ENCODE results near the gene TIAM1.

TIAM1 gene

DNA sequence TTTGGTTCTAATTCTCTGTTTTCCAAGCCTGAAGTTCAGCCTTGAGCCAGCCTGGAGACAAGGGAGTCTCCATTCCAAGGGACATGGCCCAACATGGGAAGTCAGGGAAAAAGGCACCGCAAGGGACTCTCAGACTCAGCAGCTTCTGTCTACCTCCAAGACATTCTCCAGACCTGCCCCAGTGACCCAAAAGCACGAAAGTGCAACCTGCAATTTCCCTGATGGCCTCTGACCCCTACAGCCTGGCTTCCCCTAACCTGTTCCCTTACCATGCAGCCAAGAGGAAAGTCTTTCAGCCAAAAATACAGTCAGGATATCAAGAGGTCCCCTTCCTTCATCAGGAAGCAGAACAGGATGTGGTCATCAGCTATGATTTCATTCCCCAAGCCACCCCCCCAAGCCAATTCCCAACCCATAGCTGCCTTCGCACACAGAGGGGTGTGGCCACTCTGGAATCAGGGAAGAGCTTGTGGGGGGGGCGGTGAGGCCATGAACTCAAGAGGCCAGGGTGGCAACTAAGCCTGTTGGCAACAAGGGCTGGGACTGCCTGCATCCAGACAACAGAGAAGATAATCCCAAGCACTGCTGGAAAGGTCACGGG, 59.2 kb downstream of the TIAM1 start:
- DNase-seq = no peak

DNA sequence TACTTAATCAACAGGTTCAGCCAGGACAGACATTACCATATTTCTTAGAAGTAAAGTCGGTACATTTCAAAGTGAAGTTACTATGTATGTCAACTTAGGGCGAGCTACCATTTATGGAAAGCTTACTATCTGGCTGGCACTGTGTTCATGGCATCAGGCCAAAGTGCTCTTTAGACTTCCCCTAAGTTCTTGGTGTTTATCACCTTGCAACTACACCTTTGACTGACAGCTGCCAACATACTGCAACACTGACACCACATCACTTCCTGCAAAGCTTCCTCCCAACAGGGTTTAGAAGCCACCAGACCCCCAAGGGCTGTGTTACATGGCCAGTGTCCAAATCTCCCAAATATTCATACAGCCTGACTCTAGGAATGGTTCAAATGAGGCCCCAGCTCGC, 61.0 kb downstream of the TIAM1 start:
- peak; percentile 8 for DNase-seq

DNA sequence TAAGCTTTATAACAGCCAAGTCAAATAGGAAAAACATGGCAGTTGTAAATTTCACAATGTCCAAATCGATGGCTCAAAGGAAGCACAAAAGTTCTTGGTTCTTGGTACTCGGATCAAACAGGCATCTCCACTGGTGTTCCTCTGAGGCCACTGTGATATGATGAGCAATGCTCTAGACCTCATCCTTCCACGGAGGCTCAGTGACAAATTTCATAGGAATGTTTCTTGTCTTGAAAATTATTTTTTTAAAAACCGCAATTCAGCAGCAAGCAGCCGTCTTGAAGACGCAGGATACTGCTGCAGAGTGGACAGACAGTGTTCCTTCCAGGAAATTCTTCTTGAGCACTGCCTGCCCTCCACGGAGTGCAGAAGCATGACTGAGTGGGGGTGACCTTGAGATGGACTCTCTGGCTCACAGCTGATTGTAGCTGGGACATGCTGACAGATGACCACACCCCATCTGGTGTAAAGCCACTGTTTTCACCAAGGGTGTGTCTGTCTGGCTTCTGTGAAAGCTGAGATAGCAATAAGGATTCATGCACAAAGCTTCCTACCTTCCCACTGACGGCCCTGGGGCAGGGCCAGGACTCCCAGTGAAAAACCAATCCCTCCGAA, 61.9 kb downstream of the TIAM1 start:
- DNase-seq = no peak

DNA sequence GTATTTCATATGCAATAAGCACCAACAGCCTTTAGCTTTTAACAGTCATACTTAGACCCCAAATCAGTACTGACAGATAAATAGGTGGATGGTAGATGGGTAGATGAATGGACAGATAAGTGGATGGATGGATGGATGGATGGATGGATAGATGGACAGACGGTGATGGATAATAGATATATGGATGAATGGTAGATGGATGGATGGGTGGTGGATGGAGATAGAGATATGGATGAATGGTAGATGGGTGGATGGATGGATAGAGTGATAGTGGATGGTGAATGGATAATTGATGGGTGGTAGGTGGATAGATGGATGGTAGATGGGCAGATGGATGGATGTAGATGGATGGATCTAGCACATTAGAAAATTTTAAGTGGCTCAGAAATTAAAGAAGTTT, 62.5 kb downstream of the TIAM1 start:
- DNase-seq = no peak

DNA sequence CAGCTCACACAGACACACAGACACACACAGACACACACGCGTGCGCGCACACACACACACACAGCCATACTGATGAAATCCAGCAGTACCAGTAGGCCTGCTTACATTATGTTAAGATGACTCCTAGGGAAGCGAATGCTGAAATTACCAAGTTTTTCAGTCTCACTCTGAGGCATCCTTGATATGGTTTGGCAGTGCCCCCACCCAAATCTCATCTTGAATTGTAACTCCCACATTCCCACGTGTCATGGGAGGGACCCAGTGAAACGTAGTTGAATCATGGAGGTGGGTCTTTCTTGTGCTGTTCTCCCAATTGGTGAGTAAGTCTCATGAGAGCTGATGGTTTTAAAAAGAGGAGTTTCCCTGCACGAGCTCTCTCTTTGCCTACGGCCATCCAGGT, 64.1 kb downstream of the TIAM1 start:
- no peak for DNase-seq

DNA sequence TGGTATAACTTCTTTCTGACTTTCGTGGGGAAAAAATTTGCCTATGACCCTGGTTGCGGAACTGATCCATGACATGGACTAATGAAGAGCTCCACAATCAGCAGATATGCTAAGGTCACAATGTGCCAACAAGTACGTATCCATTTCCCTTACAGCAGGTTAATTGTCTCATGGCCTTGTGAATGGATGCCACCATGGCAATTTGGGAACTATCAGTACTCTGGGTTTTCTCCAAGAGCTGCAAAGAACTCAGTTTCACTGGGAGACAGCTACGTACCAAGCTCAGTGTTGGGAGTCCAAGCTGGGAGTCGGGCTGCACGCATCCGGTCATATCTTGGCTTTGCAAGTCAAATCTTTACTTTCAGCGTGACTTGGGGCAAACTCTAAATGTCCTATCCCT, 64.8 kb downstream of the TIAM1 start:
- no peak for DNase-seq

DNA sequence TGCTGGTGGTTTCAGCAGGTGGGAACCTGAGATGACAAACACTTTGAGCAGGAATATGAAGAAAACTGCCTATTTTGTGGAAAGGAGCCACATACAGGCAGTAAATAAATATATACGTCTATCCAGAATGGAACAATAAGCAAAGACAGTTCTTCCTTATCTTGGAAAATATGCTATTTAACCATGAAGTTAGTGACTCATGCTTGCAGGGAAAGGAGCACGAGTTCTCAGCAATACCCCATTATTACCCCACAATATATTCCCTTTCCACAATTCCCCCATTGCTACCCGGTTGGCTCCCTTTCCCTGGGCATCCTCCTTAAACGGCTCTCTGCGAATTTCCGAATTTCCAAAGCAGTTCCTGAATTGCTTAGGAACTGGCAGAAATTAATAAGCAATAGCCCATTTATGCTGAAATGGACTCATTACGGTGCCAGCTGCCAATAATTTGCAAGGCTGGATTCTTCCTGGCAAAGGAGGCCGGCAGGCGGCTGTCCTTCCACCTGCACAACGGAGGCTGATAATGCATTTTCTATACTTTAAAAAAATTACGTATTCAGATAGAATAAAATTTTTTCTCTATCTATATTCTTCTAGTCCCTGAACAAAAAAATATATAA, 65.4 kb downstream of the TIAM1 start:
- no peak for DNase-seq

DNA sequence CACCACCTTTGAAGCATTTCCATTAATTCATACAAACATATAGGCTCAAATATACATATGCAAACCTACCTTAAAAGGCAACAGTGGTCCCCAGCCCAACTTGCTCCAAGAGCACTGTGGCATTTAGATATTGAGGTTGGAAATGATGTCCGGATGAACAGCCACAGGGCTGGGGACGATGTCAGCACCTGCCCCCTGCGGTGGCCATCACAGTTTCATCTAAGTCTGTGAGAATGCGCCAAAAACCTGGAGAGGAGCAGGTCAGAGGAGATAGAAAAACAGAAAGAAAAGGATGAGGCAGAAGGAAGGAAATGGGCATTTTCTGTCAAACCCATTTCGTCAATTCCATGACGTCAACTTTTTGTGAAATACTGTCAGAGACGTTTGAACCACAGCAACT, 67.4 kb downstream of the TIAM1 start:
- no peak for DNase-seq

DNA sequence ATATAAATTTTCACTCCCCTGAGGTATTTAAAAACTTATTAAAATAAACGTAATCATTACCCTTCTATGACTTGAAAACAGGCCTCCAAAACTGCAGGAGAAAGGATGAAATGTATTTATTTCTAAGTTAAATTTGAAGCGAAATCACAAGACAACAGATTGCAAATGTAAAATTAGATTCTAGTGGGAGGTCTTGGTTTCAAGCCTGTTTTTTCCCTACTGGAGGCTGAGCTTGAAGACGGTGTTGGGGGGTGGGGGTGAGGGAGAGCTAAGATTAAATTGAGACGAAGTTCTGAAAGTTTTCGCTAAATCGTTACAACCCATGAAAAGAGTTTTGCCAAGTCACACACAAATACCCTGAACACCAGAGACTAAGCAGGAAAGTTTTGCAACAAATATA, 68.2 kb downstream of the TIAM1 start:
- DNase-seq = no peak

DNA sequence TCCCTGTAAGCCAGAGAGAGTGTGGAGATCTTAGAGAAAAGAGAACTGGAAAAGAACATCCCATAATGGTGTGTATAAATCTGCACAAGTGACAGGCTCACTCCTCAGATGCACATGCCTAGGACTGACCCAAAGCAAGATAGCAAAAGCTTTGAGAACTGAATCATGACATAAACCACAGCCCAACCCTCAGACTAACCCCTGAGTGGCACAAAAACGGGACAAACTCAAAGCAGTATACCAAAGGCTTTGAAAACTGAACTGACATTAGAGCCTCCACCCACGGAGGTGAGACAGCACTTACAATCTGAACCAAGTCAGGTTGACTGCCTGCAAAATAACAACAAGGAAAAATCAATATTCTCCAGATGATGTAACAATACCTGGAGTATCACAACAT, 70.8 kb downstream of the TIAM1 start:
- DNase-seq = peak; percentile 53

DNA sequence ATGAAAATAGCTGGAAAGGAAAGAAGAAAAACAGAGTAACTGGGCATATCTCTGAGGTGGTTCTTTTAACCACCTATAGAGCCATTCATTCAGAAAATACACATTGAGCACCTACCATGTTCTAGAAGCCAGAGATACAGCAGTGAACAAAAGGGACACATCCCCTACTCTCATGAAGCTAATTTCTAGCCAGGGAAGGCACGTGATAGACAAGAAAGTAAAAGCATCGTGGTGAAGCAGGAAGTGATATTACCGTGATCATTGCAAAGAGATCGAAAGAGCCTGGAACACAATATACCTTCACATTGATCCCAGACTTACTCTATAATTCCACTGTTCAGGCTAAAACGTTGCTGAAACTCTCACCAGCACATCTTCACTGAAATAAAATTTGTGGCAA, 76.0 kb downstream of the TIAM1 start:
- peak; percentile 4 for DNase-seq

DNA sequence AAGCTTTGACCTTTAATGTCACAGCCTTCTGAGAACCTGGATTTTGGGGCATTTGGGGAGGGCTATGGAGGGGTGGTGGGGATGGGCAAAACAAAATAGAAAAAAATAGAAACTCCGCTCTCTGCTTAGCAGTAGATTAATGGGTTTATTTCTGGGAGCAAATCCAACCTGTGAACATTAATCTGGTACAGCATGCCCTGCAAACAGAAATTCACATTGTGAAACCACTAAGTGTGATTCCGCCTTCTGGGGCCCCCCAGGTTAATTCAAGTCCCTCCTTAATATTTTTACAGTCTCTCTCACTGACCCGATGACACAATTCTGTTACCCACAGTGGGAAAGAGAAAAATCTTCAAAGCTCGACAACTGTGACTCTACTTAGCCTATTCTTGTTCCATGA, 76.4 kb downstream of the TIAM1 start:
- no peak for DNase-seq

DNA sequence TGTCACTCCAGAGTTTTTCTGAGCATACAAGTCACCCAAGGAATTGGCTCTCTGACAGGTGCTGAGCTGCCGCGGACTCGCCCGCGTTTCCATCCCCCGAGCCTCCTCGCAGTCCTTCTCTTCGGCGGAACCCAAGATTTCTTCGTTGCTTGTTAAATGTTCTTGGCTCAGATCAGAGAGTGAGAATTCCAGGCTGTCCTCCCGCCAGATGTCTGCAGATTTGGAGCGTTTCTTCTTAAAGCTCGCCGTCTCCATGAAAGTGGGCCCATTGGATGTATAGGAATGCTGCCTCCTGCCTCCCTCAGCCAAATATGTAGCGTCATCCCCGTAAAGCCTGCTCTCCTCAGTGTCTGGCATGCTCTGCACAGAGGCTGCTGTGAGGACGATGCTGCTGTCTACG, 77.8 kb downstream of the TIAM1 start:
- DNase-seq = no peak

DNA sequence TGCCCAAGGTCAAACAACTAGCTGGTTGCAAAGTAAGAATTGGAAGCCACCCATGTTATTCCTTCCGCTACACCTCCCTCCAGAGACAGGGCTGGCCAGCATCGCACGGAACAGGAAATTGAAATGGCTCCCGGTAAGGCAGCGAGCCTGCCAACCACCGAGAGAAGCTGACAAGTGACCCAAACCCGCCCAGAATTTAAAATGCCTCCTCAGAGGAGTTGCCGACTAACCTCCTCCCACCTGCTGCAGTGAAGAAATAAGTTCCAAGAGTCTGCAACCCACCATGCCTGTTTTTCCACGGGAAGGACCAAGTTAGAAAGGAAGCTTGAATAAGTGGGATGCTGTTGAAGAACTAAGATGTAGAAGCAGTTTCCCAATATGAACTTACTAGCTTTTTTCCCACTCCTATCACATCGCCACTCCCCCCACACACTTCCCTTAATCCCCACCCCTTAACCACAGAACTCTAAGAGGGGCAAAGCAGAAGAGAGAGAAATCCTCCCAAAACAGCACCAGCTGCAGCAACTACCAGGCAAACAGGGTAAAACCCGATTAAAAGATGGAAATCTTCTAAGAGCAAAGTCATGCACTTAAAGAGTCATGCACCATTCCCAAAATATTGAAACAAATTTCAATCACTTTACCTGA, 78.6 kb downstream of the TIAM1 start:
- DNase-seq = no peak

DNA sequence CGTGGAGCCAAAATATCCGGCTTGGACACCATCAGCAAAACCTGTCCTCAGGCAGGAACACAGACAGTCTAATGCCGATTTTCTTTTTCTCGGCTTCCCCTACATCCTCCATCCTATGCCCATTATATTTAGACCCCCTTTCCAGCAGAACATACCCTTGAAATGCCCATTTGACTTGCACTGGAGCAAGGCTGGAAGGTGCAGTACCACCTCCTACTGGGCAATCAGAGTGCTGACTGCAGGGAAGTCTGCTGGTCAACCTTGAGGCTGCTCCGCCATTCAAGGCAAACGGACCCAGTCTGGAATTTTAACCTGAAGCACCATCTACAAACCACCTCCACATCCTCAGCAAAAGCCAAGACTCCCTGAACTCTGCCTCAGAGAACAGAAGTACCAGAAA, 79.5 kb downstream of the TIAM1 start:
- no peak for DNase-seq

DNA sequence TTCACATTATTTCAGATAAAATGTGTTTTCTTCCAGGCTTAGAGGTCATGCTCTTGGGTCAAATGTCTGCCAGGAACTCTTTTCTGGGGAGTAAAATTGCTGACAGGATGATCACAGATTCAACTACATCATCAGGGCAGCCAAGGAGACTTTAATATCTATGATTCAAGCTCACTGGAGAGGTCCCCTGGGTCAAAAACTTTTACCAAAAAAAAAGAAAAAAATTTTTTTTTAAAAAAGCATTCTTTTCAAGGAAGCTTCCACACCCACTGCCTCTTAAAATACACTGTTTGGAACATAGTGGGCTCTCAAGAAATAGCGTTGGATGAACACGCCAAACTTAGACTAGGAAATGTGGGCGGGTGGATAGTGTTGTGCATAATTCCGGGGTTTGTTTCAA, 81.3 kb downstream of the TIAM1 start:
- no peak for DNase-seq

DNA sequence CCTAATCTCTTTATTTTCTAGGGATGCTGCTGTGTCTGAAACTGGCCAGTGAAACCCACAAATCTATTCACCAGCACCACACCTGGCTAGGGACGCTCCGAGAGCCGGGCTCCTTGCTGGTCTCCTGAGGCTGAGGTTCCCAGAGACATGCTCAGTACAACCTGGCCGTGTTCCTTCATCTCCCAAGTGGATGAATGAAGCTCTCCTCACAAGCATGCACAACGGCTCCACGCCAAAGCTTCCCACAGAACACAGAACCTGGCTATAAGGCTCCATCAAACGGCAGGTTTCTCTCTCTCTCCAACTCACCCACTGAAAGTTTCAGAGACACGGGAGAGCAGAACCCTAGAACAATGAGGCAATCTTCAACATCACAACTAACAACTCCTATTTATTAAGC, 82.3 kb downstream of the TIAM1 start:
- DNase-seq = no peak

DNA sequence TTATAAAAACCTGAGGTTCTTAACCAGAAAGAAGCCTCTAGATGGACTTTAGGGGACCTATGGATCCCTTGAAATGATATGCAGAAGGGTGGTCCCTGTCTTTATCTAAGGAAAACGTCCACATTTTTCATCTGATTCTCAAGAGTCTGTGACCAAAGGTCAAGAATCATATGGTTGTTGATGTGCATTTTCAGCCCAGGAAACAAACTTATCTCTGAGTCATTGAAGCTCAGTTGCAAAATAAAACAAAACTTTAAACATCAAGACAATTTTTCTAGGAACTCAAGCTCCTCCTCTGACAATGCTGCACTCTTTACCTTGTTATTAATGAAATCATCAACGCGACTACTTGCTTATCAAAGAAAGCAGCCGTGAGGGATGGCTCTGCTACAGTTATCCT, 83.3 kb downstream of the TIAM1 start:
- no peak for DNase-seq

DNA sequence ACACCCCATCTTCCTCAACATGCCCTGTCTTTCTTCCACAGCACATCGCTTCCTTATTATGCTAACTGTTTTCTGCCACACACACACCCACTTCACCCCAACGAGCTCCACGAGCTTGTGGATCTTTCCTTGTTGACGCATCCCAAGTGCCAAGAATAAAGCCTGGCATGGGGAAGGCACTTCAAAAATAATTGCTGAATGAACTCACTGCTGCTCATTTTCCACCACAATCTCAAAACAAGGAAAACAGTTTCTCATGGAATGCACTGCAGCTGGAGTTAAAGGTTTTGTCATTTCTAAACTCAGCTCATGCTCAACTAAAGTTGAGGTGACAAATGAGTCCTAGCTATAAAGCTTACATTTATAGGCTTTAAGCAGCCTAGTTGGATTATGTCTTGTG, 86.0 kb downstream of the TIAM1 start:
- no peak for DNase-seq

DNA sequence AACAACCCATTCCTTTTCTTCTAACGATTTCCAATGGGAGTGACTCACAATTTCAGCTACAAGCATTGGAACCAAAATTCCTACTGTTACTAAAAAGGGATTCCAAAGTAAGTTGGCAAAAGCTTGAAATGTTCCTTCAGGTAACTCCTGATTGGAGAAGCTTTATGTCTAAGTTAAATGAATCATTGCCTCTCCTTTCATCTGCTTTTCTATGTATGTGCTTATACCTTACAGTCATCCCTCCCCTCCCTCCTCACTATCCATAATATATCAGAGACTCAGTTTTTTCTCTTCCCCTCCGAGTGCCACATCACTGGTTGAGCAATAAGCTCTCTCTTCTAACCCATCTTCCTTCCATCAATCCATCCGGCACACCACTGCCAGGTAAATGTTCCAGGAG, 86.8 kb downstream of the TIAM1 start:
- no peak for DNase-seq

DNA sequence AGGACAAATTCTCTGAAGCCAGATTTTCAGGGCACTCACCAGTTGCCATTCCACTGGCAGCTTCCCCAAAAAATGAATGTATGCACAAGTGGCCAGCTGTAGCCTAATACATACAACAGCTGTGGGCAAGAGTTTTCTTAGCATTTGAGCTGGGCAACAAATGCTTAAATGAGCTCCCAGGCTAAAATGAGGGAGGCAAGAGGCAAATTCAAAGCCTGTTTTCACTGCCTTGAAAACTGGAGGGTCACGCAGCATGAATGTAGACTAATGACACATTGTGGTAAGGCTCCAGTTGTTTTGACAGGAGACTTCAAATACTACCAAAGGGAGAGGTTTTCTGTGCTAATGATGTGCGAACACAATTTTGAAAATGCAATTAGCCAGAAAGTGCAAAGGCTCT, 88.2 kb downstream of the TIAM1 start:
- no peak for DNase-seq

DNA sequence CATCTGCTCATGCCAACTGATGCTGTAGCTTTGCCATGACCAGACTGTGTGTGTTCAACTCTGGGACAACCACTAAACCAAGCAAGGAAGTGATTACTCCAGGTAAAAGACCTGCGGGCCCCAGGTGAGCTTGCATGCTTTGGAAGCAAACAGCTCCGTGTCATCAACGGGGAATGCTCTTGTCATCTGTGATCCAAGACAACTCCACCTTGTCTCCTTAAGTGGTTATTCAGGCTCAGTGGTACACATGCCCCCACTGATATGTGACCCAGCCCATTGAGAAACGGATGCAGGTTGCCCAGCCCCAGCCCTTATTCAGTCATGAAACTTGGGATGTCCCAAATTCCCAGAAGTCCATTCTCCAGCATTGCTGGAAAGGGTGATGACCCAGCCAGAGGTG, 89.0 kb downstream of the TIAM1 start:
- DNase-seq = no peak

DNA sequence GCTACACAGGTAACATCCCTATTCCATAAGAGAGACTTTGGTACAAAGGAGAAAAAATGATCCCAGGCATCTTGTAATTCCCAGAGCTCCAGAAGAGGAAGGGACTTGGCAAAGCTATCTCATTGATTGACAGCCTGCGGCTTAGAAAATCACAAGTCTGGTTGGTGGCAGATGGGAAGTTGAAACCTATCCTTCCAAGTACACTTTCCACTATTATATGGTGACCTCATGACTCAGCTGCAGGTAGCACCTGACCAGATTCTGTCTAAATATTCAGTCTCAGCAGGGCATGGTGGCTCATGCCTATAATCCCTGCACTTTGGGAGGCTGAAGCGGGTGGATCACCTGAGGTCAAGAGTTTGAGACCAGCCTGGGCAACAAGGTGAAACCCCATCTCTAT, 89.9 kb downstream of the TIAM1 start:
- no peak for DNase-seq

DNA sequence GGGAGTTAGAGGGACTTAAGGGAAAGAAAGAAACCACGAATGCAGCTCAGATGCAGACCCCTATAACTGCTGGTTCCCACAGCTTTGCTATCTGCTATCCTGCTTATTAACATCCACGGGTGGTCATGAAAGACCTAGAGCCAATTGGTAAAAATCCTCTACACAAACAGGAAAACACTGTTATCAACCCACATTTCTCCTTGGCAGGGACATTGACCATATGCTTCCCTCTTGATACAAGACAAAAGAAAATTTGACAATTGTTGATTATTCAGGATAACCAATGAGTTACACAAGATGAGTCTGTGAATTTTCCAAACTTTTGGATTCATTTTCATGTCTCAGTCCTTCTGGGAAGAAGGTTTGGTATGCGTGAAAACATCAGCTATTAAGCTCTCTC, 90.4 kb downstream of the TIAM1 start:
- no peak for DNase-seq

DNA sequence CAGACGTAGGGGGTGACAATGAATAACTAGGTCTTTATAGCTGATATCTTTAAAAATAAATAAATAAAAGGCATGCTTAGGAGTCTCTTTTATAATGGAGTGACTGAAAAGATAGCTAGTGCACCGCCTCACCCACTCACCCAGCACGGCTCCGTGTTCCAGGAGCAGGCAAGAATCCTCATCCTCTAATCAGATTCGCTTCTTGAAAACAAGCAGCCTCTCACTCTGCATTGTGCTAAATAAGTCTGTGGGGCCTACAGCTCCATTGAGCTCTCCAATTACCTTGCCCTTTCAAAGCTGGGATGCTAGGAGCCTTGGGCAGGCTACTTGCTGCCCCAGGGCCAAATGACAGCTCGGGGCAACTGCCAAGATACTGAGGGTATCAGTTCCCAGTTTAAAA, 91.5 kb downstream of the TIAM1 start:
- no peak for DNase-seq

All from activated CD4-positive, alpha-beta T cell treated with anti-CD3 and anti-CD28 coated beads, Interleukin-10, Interleukin-2, amounts not matched to agents 100 ng/mL and 50 ng/mL, durations not matched to agents 16 hours and 8 hours (primary cell).